ENCODE measurements around the gene SENP1. TPM values are rescaled to one million over a fixed set of nuclear protein-coding genes. Genes with fewer than 3 reads are reported as not detected.

Gene SENP1
- total RNA-seq, 6 experiments from 2014 or later, result 3.6 to 6.5 (median 5.1) TPM

DNA sequence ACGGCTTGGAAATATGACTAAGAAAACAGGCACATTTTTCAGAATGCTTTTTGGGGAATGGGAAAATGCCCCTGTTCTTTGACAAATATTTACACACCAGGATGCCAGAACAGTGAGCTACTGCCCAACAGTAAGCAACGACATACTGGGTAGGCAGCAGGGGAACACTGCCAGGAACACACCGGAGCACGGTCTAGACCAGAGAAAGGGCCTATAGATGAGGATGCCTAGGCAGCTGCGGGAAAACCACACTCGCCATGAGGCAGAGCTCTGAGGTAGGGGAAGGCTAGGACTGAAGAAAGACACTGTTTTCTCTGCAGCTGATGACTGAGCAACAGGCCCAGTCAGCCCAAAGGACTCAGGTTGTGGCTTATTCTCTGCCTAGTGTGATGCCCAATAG is 55.7 kb downstream of the SENP1 start:
- ATAC-seq (no peak), DNase-seq (no peak)
- intact Hi-C loops (cut with DNase I), result no loop called here
- TF ChIP-seq POLR2A (IDR thresholded peaks at IDR 0.05), result no peak
- TF ChIP-seq, protein P1, sequence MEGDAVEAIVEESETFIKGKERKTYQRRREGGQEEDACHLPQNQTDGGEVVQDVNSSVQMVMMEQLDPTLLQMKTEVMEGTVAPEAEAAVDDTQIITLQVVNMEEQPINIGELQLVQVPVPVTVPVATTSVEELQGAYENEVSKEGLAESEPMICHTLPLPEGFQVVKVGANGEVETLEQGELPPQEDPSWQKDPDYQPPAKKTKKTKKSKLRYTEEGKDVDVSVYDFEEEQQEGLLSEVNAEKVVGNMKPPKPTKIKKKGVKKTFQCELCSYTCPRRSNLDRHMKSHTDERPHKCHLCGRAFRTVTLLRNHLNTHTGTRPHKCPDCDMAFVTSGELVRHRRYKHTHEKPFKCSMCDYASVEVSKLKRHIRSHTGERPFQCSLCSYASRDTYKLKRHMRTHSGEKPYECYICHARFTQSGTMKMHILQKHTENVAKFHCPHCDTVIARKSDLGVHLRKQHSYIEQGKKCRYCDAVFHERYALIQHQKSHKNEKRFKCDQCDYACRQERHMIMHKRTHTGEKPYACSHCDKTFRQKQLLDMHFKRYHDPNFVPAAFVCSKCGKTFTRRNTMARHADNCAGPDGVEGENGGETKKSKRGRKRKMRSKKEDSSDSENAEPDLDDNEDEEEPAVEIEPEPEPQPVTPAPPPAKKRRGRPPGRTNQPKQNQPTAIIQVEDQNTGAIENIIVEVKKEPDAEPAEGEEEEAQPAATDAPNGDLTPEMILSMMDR (IDR thresholded peaks at IDR 0.05), result no peak
- Histone ChIP-seq H3K36me3 (peaks cover 0 to 33% (median 4%) of the 10 kb centered on the region in 4 donors), H3K4me1 (no peaks in the 10 kb centered on the region), H3K27ac (no peak overlapping the region), H3K27me3 (no peaks in the 10 kb centered on the region), H3K4me3 (no peak overlapping the region), H3K9me3 (no peaks in the 10 kb centered on the region)
- WGBS (ENCODE audit: insufficient coverage, low coverage, low lambda C conversion rate, missing lambda C conversion rate), result 100% methylated on average over 1 of the region's 6 CpGs

DNA sequence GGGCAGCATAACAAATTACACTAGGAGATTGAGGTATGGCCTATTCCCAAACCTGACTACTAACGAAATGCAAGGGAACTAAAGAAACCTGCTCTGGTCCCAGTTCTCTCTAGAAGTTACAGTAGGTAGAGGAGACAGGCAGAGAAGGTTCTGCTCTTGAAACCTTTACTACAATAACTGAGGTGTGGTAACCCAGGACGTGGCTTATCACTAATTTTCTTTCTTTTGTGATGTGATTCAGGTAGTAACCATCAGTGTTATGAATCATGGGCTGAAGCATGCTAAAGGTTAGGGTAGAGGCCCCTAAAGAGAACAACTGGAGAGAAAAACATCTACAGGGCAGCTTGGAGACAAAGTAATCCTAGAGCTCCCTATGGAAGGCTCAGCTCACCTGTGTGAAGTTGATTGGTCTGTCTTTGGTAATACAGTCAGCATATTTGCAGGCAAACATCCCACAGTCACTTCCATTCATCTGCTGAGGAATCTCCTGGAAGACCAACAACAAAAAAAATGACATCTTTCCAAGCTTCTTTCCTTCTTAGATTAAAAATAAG is 59.8 kb downstream of the SENP1 start:
- H3K36me3 ChIP-seq, result peaks cover 0 to 37% (median 10%) of the 10 kb centered on the region in 4 donors
- H3K4me1 ChIP-seq, result no peaks in the 10 kb centered on the region
- 75% methylated on average over 1 of the region's 2 CpGs for WGBS (ENCODE audit: insufficient coverage, low coverage, low lambda C conversion rate, missing lambda C conversion rate)
- ATAC-seq (no peak), DNase-seq (no peak)
- H3K27ac ChIP-seq, result no peak overlapping the region
- no peaks in the 10 kb centered on the region for H3K27me3 ChIP-seq
- intact Hi-C loops (cut with DNase I), result no loop called here
- no peaks in the 10 kb centered on the region for H3K9me3 ChIP-seq
- TF ChIP-seq, protein P1 (IDR thresholded peaks at IDR 0.05), result no peak
- TF ChIP-seq POLR2A (IDR thresholded peaks at IDR 0.05), result no peak
- H3K4me3 ChIP-seq, result no peak overlapping the region

DNA sequence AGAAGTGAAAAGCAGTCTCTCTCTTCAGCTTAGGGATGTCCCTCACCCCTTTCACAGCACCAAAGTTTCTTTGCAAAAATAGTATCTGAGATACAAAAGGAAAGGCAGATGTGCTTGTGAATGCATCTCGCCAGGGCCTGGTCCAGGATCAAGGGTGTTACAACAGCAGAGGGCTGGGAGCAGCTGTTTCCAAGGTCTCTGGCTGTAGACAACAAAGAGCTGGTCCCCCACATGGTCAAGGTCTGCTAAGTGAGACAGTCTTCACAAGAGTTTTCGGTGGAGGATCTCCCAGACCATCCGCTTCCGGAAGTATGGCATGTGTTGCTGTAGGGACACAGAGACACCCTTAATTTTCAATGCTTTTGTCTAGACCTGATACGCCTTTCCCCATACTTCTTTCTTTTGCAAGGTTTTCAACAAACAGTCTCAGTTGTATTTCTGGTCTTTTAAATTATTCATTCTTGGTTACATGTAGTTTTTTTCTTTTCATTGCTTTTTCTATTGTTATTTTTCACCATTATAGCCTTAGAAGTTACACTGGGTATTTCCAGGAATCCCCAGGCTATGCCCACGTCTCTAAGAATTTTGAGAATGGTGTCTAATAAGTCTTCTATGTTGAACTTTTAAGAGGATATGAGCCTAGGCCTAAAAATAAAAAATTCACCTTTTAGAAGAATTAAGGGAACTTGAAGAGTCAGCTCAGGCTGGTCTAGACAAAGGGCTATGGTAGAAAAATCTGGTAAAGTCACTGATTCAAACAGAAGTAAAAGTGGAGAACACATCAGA is 60.6 kb downstream of the SENP1 start:
- H3K4me3 ChIP-seq, result no peak overlapping the region
- WGBS (ENCODE audit: insufficient coverage, low coverage, low lambda C conversion rate, missing lambda C conversion rate), result 96% methylated on average over 6 of the region's 6 CpGs
- no peaks in the 10 kb centered on the region for H3K9me3 ChIP-seq
- H3K36me3 ChIP-seq, result peaks cover 0 to 37% (median 10%) of the 10 kb centered on the region in 4 donors
- no peak overlapping the region for H3K27ac ChIP-seq
- ATAC-seq, result no peak
- H3K4me1 ChIP-seq, result no peaks in the 10 kb centered on the region
- TF ChIP-seq POLR2A (IDR thresholded peaks at IDR 0.05), result no peak
- TF ChIP-seq, protein P1 (IDR thresholded peaks at IDR 0.05), result no peak
- DNase-seq, result no peak
- H3K27me3 ChIP-seq, result no peaks in the 10 kb centered on the region
- intact Hi-C loops (cut with DNase I), result no loop called here

DNA sequence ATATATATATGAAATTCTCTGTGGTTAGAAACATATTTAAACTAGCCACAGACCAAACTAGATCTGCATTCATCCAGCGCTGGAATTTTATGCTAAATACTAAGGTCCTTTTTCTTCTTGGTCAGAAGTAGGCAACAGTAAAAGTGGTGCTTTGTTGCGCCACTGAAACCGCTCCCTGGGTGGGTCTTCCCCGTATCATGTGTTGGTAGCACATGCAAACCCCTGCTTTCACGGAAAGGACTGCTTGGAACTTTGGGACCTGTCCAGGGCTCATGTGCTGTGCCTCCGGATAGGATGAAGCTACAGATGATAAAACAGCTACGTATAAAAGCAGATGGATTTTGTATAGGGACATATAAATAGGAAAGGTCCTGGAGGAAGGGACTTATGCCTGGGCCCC is 61.5 kb downstream of the SENP1 start:
- H3K36me3 ChIP-seq, result peaks cover 0 to 37% (median 10%) of the 10 kb centered on the region in 4 donors
- no peak for ATAC-seq
- no peaks in the 10 kb centered on the region for H3K9me3 ChIP-seq
- TF ChIP-seq, protein P1 (IDR thresholded peaks at IDR 0.05), result no peak
- no peak for TF ChIP-seq POLR2A (IDR thresholded peaks at IDR 0.05)
- 100% methylated on average over 6 of the region's 7 CpGs for WGBS (ENCODE audit: insufficient coverage, low coverage, low lambda C conversion rate, missing lambda C conversion rate)
- intact Hi-C loops (cut with DNase I), result no loop called here
- H3K4me3 ChIP-seq, result no peak overlapping the region
- H3K4me1 ChIP-seq, result no peaks in the 10 kb centered on the region
- no peak for DNase-seq
- H3K27me3 ChIP-seq, result no peaks in the 10 kb centered on the region
- no peak overlapping the region for H3K27ac ChIP-seq
